Neural cell (in vitro differentiated cells): ENCODE data around the gene NINJ1. TPM values are rescaled to one million over a fixed set of nuclear protein-coding genes. Genes with fewer than 3 reads are reported as not detected.
"Not testable (repeated sequence)": the region's sequence is repeated elsewhere in the genome, so short reads cannot be mapped to it uniquely, and the experiment has no call there.

Source experiments
- H2AFZ ChIP-seq: fragments of 200-600, 300-800 bp; sonication (generic), shearing (Covaris generic); 2 replicates; pipeline ENCODE4 v1.6.0; 2014; ENCODE audit warnings: low read depth, mild to moderate bottlenecking, antibody characterized with exemption, low read length, moderate library complexity
- H3F3A ChIP-seq: fragments of 200-600 bp; shearing (Covaris generic); 2 replicates; pipeline ENCODE4 v1.6.1; 2016; ENCODE audit warnings: mild to moderate bottlenecking, moderate library complexity, mixed read lengths, antibody characterized with exemption, low read length; ENCODE audit not compliant: insufficient read depth, poor library complexity, severe bottlenecking
- H3K27ac ChIP-seq: fragments of 200-600, 300-800 bp; sonication (generic), shearing (Covaris generic); 2 replicates; pipeline ENCODE4 v1.5.1; 2014; ENCODE audit warnings: mild to moderate bottlenecking, low read length, moderate library complexity
- H3K27me3 ChIP-seq: fragments of 300-800, 200-600 bp; sonication (generic), shearing (Covaris generic); 2 replicates; pipeline ENCODE4 v1.6.0; 2014; ENCODE audit warnings: mild to moderate bottlenecking, low read depth, low read length, moderate library complexity; ENCODE audit not compliant: insufficient read depth
- H3K36me3 ChIP-seq: fragments of 300-800, 200-600 bp; sonication (generic), shearing (Covaris generic); 2 replicates; pipeline ENCODE4 v1.5.1; 2014; ENCODE audit warnings: mild to moderate bottlenecking, antibody characterized with exemption, low read length, moderate library complexity; ENCODE audit not compliant: insufficient read depth
- H3K4me2 ChIP-seq: fragments of 300-800, 200-600 bp; sonication (generic), shearing (Covaris generic); 2 replicates; pipeline ENCODE4 v1.6.0; 2014; ENCODE audit warnings: mild to moderate bottlenecking, low read length
- H3K4me3 ChIP-seq: fragments of 300-800, 200-600 bp; sonication (generic), shearing (Covaris generic); 2 replicates; pipeline ENCODE4 v1.5.1; 2014; ENCODE audit warnings: mild to moderate bottlenecking, low read length, moderate library complexity
- H3K79me2 ChIP-seq: fragments of 200-600 bp; shearing (Covaris generic); replicated peaks from 2 replicates; pipeline ENCODE4 v1.6.0; 2014; ENCODE audit warnings: mild to moderate bottlenecking, low read length, moderate library complexity; ENCODE audit not compliant: insufficient read depth
- H3K9ac ChIP-seq: fragments of 300-800, 200-600 bp; sonication (generic), shearing (Covaris generic); 2 replicates; pipeline ENCODE4 v1.6.1; 2016; ENCODE audit warnings: mild to moderate bottlenecking, low read length, mixed read lengths
- H3K9me2 ChIP-seq: fragments of 200-600 bp; shearing (Covaris generic); 2 replicates; pipeline ENCODE4 v1.6.1; 2016; ENCODE audit warnings: mild to moderate bottlenecking, low read length, mixed read lengths; ENCODE audit not compliant: insufficient read depth
- H3K9me3 ChIP-seq: fragments of 200-600, 300-800 bp; sonication (generic), shearing (Covaris generic); 2 replicates; pipeline ENCODE4 v1.6.1; 2016; ENCODE audit warnings: mild to moderate bottlenecking, mixed run types, low read length, moderate library complexity, mixed read lengths
- H4K20me1 ChIP-seq: fragments of 200-600 bp; shearing (Covaris generic); 2 replicates; pipeline ENCODE4 v1.6.1; 2016; ENCODE audit warnings: mild to moderate bottlenecking, mixed run types; ENCODE audit not compliant: insufficient read depth
- EP300 ChIP-seq: fragments of 450-650 bp; conservative IDR thresholded peaks from 2 replicates; pipeline ENCODE4 v1.6.1; 2014; ENCODE audit warnings: antibody characterized with exemption, mild to moderate bottlenecking, moderate library complexity; ENCODE audit not compliant: poor library complexity, severe bottlenecking
- EZH2 ChIP-seq: fragments of 200-600, 300-800 bp; shearing (Covaris generic), sonication (generic); IDR thresholded peaks from 2 replicates; pipeline ENCODE4 v1.6.1; 2014; ENCODE audit warnings: antibody characterized with exemption, low read length, borderline replicate concordance, mild to moderate bottlenecking; ENCODE audit not compliant: insufficient read depth, poor library complexity, severe bottlenecking
- MXI1 ChIP-seq: fragments of 450-650 bp; conservative IDR thresholded peaks from 2 replicates; pipeline ENCODE4 v1.6.1; 2014; ENCODE audit warnings: antibody characterized with exemption, mild to moderate bottlenecking; ENCODE audit not compliant: poor library complexity, severe bottlenecking
- POLR2AphosphoS5 ChIP-seq: IDR thresholded peaks from 2 replicates; pipeline ENCODE4 v1.6.1; 2012
- RAD21 ChIP-seq: fragments of 450-650 bp; conservative IDR thresholded peaks from 2 replicates; pipeline ENCODE4 v1.6.1; 2014; ENCODE audit warnings: antibody characterized with exemption, mild to moderate bottlenecking, moderate library complexity
- SMC3 ChIP-seq: fragments of 450-650 bp; conservative IDR thresholded peaks from 2 replicates; pipeline ENCODE4 v1.6.1; 2014; ENCODE audit warnings: antibody characterized with exemption, mild to moderate bottlenecking, moderate library complexity; ENCODE audit not compliant: poor library complexity
- TAF1 ChIP-seq: IDR thresholded peaks from 2 replicates; pipeline ENCODE4 v1.6.1; 2012; ENCODE audit warnings: low read depth
- polyA plus RNA-seq: library from polyadenylated mRNA; depleted of rRNA; stranded (reverse); fragments of >200 nt; gene quantifications from 2 replicates; pipeline ENCODE4 v1.2.3, GENCODE V29; 2014
- TF ChIP-seq, protein P1 (sequence below): IDR thresholded peaks from 2 replicates; pipeline ENCODE4 v1.6.1; 2012; ENCODE audit warnings: borderline replicate concordance
- TF ChIP-seq, protein P2 (sequence below): fragments of 450-650 bp; IDR thresholded peaks from 2 replicates; pipeline ENCODE4 v1.5.1; 2014; ENCODE audit warnings: antibody characterized with exemption, mild to moderate bottlenecking, moderate library complexity; ENCODE audit not compliant: poor library complexity, severe bottlenecking

Gene NINJ1
- polyA plus RNA-seq, 1 donor from 2014 or later: 2.7 TPM

DNA sequence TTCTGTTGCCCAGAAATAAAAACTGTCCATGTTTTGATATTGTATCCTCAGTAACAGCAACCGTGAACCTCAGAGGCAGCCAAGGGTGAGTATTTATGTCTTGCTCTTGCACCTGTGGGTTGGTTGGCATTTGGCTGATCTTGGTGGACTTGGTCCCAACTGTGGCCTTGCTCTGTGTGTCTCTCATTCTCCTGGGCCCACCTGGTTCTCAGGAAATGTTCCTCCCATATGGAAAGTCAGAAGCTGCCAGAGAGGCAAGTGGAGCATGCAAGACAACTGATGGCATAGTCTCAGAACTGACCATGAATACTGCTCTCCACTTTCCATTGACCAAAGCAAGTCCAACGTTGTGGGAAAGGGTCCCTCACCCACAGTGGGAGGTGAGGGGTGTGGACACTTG is 13.6 kb upstream of the NINJ1 start:
- Histone ChIP-seq H3K9me3 (no peaks in the 10 kb centered on the region), H3K9me2 (no peaks in the 10 kb centered on the region), H2AFZ (no peak overlapping the region), H3K79me2 (no peaks in the 10 kb centered on the region), H3K9ac (no peak overlapping the region), H3K4me3 (no peak overlapping the region), H3K36me3 (no peaks in the 10 kb centered on the region), H3K27ac (no peak overlapping the region), H3F3A (no peaks in the 10 kb centered on the region), H3K4me2 (no peak overlapping the region), H4K20me1 (no peaks in the 10 kb centered on the region), H3K27me3 (no peaks in the 10 kb centered on the region)
- TF ChIP-seq, protein P1, sequence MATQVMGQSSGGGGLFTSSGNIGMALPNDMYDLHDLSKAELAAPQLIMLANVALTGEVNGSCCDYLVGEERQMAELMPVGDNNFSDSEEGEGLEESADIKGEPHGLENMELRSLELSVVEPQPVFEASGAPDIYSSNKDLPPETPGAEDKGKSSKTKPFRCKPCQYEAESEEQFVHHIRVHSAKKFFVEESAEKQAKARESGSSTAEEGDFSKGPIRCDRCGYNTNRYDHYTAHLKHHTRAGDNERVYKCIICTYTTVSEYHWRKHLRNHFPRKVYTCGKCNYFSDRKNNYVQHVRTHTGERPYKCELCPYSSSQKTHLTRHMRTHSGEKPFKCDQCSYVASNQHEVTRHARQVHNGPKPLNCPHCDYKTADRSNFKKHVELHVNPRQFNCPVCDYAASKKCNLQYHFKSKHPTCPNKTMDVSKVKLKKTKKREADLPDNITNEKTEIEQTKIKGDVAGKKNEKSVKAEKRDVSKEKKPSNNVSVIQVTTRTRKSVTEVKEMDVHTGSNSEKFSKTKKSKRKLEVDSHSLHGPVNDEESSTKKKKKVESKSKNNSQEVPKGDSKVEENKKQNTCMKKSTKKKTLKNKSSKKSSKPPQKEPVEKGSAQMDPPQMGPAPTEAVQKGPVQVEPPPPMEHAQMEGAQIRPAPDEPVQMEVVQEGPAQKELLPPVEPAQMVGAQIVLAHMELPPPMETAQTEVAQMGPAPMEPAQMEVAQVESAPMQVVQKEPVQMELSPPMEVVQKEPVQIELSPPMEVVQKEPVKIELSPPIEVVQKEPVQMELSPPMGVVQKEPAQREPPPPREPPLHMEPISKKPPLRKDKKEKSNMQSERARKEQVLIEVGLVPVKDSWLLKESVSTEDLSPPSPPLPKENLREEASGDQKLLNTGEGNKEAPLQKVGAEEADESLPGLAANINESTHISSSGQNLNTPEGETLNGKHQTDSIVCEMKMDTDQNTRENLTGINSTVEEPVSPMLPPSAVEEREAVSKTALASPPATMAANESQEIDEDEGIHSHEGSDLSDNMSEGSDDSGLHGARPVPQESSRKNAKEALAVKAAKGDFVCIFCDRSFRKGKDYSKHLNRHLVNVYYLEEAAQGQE: no peak

DNA sequence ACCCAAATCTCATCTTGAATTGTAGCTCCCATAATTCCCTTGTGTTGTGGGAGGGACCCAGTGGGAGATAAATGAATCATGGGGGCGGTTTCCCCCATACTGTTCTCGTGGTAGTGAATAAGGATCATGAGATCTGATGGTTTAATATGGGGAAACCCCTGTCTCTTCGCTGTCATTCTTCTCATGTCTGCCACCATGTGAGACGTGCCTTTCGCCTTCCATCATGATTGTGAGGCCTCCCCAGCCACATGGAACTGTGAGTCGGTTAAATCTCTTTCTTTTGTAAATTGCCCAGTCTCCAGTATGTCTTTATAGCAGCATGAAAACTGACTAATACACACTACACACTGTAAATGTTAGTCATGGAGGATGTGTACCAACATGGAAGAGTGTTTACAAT is 12.6 kb upstream of the NINJ1 start:
- not testable (repeated sequence) for H3K9me3 ChIP-seq, H3K36me3 ChIP-seq, H4K20me1 ChIP-seq, H3K27me3 ChIP-seq, H3K4me2 ChIP-seq, H3K79me2 ChIP-seq, H2AFZ ChIP-seq, H3K9ac ChIP-seq, H3K4me3 ChIP-seq, H3K9me2 ChIP-seq, H3K27ac ChIP-seq, H3F3A ChIP-seq

DNA sequence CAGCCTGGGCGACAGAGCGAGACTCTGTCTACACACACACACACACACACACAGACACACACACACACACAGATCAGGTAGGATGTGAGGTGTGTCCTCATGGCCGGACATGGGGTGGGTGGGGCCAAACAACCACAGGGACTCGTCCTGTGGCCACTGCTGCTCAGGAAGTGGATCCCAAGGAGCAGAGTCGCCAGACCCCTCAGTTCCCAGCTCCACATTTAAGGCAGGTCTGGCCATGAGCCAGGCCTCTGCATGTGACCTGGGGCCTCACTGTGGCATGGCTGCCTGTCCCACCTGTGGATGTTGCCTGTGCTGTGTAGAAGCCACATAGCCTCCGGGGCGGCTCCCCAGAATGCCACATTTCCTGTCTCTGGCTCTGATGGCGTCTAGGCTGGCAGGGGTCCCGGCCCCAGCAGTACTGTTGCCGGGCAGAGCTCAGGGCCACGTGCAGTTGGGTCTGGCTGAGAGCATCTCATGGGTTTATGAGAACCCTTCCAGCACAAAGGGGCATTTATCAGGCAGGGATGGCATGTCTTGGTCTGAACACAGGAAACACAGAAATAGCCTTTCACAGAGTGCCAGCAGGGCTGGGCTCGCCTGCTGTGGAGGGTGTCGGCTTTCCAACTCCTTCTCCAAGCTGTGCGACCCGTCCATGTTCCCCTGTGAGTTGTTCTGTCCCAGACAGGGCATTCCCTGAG is 9.9 kb upstream of the NINJ1 start:
- H3K9me2 ChIP-seq: no peaks in the 10 kb centered on the region
- H3F3A ChIP-seq: no peaks in the 10 kb centered on the region
- no peaks in the 10 kb centered on the region for H3K9me3 ChIP-seq
- TF ChIP-seq SMC3: no peak
- no peak for TF ChIP-seq EZH2
- TF ChIP-seq, protein P2, sequence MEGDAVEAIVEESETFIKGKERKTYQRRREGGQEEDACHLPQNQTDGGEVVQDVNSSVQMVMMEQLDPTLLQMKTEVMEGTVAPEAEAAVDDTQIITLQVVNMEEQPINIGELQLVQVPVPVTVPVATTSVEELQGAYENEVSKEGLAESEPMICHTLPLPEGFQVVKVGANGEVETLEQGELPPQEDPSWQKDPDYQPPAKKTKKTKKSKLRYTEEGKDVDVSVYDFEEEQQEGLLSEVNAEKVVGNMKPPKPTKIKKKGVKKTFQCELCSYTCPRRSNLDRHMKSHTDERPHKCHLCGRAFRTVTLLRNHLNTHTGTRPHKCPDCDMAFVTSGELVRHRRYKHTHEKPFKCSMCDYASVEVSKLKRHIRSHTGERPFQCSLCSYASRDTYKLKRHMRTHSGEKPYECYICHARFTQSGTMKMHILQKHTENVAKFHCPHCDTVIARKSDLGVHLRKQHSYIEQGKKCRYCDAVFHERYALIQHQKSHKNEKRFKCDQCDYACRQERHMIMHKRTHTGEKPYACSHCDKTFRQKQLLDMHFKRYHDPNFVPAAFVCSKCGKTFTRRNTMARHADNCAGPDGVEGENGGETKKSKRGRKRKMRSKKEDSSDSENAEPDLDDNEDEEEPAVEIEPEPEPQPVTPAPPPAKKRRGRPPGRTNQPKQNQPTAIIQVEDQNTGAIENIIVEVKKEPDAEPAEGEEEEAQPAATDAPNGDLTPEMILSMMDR: no peak
- no peak for TF ChIP-seq RAD21
- TF ChIP-seq POLR2AphosphoS5: no peak
- TF ChIP-seq, protein P1: no peak
- TF ChIP-seq MXI1: no peak
- no peak for TF ChIP-seq TAF1
- TF ChIP-seq EP300: no peak
- no peak overlapping the region for H3K27ac ChIP-seq
- H3K4me3 ChIP-seq: no peak overlapping the region
- H3K79me2 ChIP-seq: no peaks in the 10 kb centered on the region
- H3K27me3 ChIP-seq: no peaks in the 10 kb centered on the region
- H3K9ac ChIP-seq: no peak overlapping the region
- H3K4me2 ChIP-seq: no peak overlapping the region
- H4K20me1 ChIP-seq: no peaks in the 10 kb centered on the region
- H2AFZ ChIP-seq: no peak overlapping the region
- H3K36me3 ChIP-seq: no peaks in the 10 kb centered on the region
